ENCODE measurements around the gene GAA.

Gene GAA

GRCh38 chr17:80117491-80118401, 16.4 kb downstream of the GAA start:
- DNase-seq (ENCODE audit: low read depth): no peak

- DNase-seq (ENCODE audit: low read depth): no peak
Observed at GRCh38 chr17:80118601-80119270, 17.4 kb downstream of the GAA start.

- no peak for DNase-seq (ENCODE audit: low read depth)
Observed at GRCh38 chr17:80119271-80119791, 17.9 kb downstream of the GAA start.

- no peak for DNase-seq (ENCODE audit: low read depth)
Observed at GRCh38 chr17:80119839-80120238, 18.5 kb downstream of the GAA start.

- no peak for DNase-seq (ENCODE audit: low read depth)
Observed at GRCh38 chr17:80122026-80122575, 20.7 kb downstream of the GAA start.

- no peak for DNase-seq (ENCODE audit: low read depth)
Observed at GRCh38 chr17:80122926-80123505, 21.6 kb downstream of the GAA start.

- no peak for DNase-seq (ENCODE audit: low read depth)
Observed at GRCh38 chr17:80123791-80124190, 22.4 kb downstream of the GAA start.

GRCh38 chr17:80124351-80124981, 23.1 kb downstream of the GAA start:
- no peak for DNase-seq (ENCODE audit: low read depth)

- DNase-seq (ENCODE audit: low read depth): peak; percentile 64
Observed at GRCh38 chr17:80125656-80126448, 24.5 kb downstream of the GAA start.

- peak; percentile 21 for DNase-seq (ENCODE audit: low read depth)
Observed at GRCh38 chr17:80126449-80126715, 25.0 kb downstream of the GAA start.

GRCh38 chr17:80129006-80129565, 27.7 kb downstream of the GAA start:
- DNase-seq (ENCODE audit: low read depth): no peak

- DNase-seq (ENCODE audit: low read depth): no peak
Observed at GRCh38 chr17:80130992-80131391, 29.6 kb downstream of the GAA start.

- no peak for DNase-seq (ENCODE audit: low read depth)
Observed at GRCh38 chr17:80132906-80133625, 31.7 kb downstream of the GAA start.

- no peak for DNase-seq (ENCODE audit: low read depth)
Observed at GRCh38 chr17:80133626-80133970, 32.2 kb downstream of the GAA start.

GRCh38 chr17:80137131-80137530, 35.8 kb downstream of the GAA start:
- DNase-seq (ENCODE audit: low read depth): no peak

- DNase-seq (ENCODE audit: low read depth): no peak
Observed at GRCh38 chr17:80138856-80139426, 37.6 kb downstream of the GAA start.

- DNase-seq (ENCODE audit: low read depth): no peak
Observed at GRCh38 chr17:80141463-80142165, 40.2 kb downstream of the GAA start.

GRCh38 chr17:80142929-80143328, 41.5 kb downstream of the GAA start:
- DNase-seq (ENCODE audit: low read depth): no peak
